ENCODE data around the gene DNAJC21. TPM values are rescaled to one million over a fixed set of nuclear protein-coding genes. Genes with fewer than 3 reads are reported as not detected.
A peak's percentile ranks its signal among the peaks of the same experiment; 100 is the strongest.

DNAJC21 gene
- total RNA-seq, 2 donors from 2014 or later: 49.6 to 53.5 TPM

DNA sequence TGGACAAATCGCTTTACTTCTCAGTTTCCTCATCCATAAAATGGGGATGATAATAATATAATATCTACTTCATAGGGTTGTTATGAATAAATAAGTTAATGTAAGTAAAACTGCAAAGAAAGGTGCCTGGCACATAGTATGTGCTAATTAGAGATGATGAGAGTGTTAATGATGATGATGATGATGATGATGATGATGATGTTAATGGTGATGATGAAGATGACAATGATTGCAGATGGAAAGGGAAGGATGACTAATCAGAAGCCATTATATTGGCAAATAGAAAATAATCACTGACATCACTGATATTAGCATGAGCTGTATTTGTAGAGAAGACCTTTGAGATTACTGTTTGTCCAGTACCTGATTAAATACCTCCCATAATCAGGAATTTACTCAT, 34.6 kb upstream of the DNAJC21 start:
- Histone ChIP-seq H3K27ac (ENCODE audit: low read depth, low read length) (no peak overlapping the region), H3K4me3 (ENCODE audit: low read length) (no peak overlapping the region), H3K27me3 (ENCODE audit: control insufficient read depth, insufficient read depth, low read length, poor library complexity, severe bottlenecking) (no peaks in the 10 kb centered on the region), H3K4me1 (ENCODE audit: control insufficient read depth, insufficient read depth, low read length) (peaks cover 7% of the 10 kb centered on the region), H3K9ac (ENCODE audit: extremely low read depth, low read length, poor library complexity, severe bottlenecking) (no peak overlapping the region), H3K9me3 (ENCODE audit: control insufficient read depth, low read length) (no peaks in the 10 kb centered on the region), H3K36me3 (ENCODE audit: control insufficient read depth, insufficient read depth, low read length) (no peaks in the 10 kb centered on the region)
- DNase-seq: no peak
- Mint-ChIP-seq H3K36me3 (ENCODE audit: low read depth) (no peaks in the 10 kb centered on the region), H3K4me1 (peaks cover 15% of the 10 kb centered on the region), H3K27me3 (ENCODE audit: insufficient read depth) (peaks cover 2% of the 10 kb centered on the region), H3K9me3 (no peaks in the 10 kb centered on the region), H3K4me3 (no peak overlapping the region), H3K27ac (no peak overlapping the region)
- 100% methylated on average over 1 of the region's 1 CpG; no CpG with 5 or more reads in 1 of the 2 experiments for WGBS, 2 experiments (ENCODE audit: insufficient coverage in 1 of 2, insufficient read length in 1 of 2)
- TF ChIP-seq, protein P1, sequence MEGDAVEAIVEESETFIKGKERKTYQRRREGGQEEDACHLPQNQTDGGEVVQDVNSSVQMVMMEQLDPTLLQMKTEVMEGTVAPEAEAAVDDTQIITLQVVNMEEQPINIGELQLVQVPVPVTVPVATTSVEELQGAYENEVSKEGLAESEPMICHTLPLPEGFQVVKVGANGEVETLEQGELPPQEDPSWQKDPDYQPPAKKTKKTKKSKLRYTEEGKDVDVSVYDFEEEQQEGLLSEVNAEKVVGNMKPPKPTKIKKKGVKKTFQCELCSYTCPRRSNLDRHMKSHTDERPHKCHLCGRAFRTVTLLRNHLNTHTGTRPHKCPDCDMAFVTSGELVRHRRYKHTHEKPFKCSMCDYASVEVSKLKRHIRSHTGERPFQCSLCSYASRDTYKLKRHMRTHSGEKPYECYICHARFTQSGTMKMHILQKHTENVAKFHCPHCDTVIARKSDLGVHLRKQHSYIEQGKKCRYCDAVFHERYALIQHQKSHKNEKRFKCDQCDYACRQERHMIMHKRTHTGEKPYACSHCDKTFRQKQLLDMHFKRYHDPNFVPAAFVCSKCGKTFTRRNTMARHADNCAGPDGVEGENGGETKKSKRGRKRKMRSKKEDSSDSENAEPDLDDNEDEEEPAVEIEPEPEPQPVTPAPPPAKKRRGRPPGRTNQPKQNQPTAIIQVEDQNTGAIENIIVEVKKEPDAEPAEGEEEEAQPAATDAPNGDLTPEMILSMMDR (conservative IDR thresholded peaks at IDR 0.05): no peak

DNA sequence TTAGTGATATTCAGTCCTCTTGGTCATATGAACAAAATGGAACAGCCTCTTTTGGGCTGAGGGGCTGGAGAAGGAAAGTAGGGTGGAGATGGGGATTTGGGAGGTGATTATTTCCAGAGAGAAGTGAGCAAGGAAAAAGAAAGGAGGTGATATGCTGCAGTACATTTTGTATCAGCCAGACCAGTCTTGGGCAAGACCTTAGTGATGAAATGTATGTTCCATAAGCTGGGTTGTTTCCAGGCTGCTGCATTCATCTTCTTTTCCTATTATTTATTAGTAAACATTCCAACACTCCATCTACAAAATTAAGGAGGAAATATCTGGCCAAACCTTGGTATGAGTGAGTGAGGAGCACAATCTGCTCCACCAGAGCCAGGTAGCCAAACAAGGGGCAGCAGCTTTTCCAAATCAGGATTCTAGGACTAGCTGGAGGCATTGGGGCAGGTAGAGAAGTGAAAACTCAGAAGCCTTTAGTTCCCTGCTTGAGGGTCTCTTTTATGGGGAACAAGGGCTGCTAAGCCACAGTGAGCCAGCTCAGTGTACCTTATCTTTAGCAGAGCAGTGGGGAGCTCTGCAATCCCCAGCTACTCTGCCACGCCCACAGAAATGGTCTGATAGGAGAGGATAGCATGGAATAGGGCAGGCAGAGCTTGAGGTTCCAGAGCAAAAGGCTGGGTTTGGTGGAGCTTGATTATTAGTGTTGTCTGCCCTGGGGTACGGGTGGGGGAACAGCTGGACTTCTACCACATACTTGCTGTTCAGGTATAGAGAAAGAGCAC, 33.5 kb upstream of the DNAJC21 start:
- Histone ChIP-seq H3K36me3 (ENCODE audit: control insufficient read depth, insufficient read depth, low read length) (no peaks in the 10 kb centered on the region), H3K4me1 (ENCODE audit: control insufficient read depth, insufficient read depth, low read length) (peaks cover 7% of the 10 kb centered on the region), H3K27ac (ENCODE audit: low read depth, low read length) (no peak overlapping the region), H3K27me3 (ENCODE audit: control insufficient read depth, insufficient read depth, low read length, poor library complexity, severe bottlenecking) (no peaks in the 10 kb centered on the region), H3K9ac (ENCODE audit: extremely low read depth, low read length, poor library complexity, severe bottlenecking) (no peak overlapping the region), H3K9me3 (ENCODE audit: control insufficient read depth, low read length) (no peaks in the 10 kb centered on the region), H3K4me3 (ENCODE audit: low read length) (no peak overlapping the region)
- H3K4me3 Mint-ChIP-seq: no peak overlapping the region
- DNase-seq: peak; percentile 52
- no peaks in the 10 kb centered on the region for H3K36me3 Mint-ChIP-seq (ENCODE audit: low read depth)
- H3K27ac Mint-ChIP-seq: no peak overlapping the region
- H3K4me1 Mint-ChIP-seq: peaks cover 15% of the 10 kb centered on the region
- no peaks in the 10 kb centered on the region for H3K9me3 Mint-ChIP-seq
- 85 to 100% methylated on average over 1 to 2 of the region's 2 CpGs for WGBS, 2 experiments (ENCODE audit: insufficient coverage in 1 of 2, insufficient read length in 1 of 2)
- TF ChIP-seq, protein P1 (conservative IDR thresholded peaks at IDR 0.05): no peak
- H3K27me3 Mint-ChIP-seq (ENCODE audit: insufficient read depth): peaks cover 2% of the 10 kb centered on the region

DNA sequence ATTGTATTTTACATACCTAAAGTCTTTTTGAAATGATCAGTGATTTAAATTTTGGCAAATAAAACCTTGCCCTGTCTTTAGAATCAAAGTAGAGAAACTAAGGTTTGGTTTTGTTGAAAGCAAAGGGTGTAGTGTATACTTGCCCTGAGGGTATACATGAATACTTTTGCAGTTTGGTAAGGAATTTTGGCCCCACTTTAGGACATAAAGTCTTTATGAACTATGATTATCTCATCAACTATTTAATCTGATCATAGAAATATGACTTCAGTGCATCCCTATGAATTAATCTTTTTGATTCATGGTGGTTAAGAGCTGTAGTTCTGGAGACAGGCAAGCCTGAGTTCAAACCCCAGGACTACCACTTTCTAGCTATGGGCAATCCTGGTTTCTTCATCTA, 31.7 kb upstream of the DNAJC21 start:
- Mint-ChIP-seq H3K36me3 (ENCODE audit: low read depth) (peaks cover 7% of the 10 kb centered on the region), H3K27ac (no peak overlapping the region), H3K27me3 (ENCODE audit: insufficient read depth) (no peaks in the 10 kb centered on the region), H3K4me3 (no peak overlapping the region), H3K4me1 (peaks cover 15% of the 10 kb centered on the region), H3K9me3 (no peaks in the 10 kb centered on the region)
- no peak overlapping the region for H3K9ac ChIP-seq (ENCODE audit: extremely low read depth, low read length, poor library complexity, severe bottlenecking)
- H3K36me3 ChIP-seq (ENCODE audit: control insufficient read depth, insufficient read depth, low read length): peaks cover 3% of the 10 kb centered on the region
- H3K4me3 ChIP-seq (ENCODE audit: low read length): no peak overlapping the region
- H3K4me1 ChIP-seq (ENCODE audit: control insufficient read depth, insufficient read depth, low read length): peaks cover 7% of the 10 kb centered on the region
- H3K9me3 ChIP-seq (ENCODE audit: control insufficient read depth, low read length): no peaks in the 10 kb centered on the region
- DNase-seq: no peak
- TF ChIP-seq, protein P1 (conservative IDR thresholded peaks at IDR 0.05): no peak
- no peaks in the 10 kb centered on the region for H3K27me3 ChIP-seq (ENCODE audit: control insufficient read depth, insufficient read depth, low read length, poor library complexity, severe bottlenecking)
- H3K27ac ChIP-seq (ENCODE audit: low read depth, low read length): no peak overlapping the region

Data from endodermal cell (in vitro differentiated cells).